ENCODE measurements around the gene TMEM119.

Gene TMEM119

DNA sequence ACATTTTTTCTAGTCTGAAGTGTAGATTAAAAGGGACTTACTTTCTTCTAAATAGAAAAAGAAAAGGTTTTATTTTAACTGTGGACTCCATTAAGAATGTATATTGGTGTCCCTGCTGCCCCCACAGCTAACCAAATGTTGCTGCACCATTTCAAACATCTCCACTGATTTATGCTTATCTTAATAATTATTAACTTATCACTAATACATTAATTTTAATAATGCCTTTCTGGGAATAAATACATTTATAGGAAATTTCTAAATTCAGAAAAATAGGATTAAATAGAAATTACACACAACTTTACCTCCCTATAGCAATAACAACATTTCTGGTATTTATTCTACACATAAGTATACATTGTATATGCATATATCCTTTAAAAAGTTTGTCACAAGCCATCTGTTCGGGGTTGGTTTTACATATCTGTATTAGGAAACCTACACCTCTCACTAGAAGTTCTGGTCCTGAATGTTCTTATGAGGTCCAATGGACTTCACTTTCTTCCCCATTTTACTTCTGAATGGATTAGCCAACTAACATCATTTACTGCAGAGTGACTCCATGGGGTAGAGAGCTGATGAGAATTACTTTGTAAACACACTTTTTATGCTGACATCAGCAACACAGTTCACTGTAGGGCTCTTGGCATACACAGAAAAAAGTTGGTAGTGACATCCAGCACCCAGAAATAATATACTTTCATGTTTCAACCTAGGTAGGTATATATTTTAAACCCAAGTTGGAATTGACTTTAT is 45.2 kb upstream of the TMEM119 start:
- no peak for TF ChIP-seq CTCF (IDR thresholded peaks at IDR 0.05; ENCODE audit: extremely low read depth, missing control alignments)
- no peak for DNase-seq (ENCODE audit: low spot score)

- no peak for TF ChIP-seq CTCF (IDR thresholded peaks at IDR 0.05; ENCODE audit: extremely low read depth, missing control alignments)
- DNase-seq (ENCODE audit: low spot score) = no peak
These were observed 44.5 kb upstream of the TMEM119 start for GRCh38 chr12:108642269-108642870.

GRCh38 chr12:108641446-108642268 is 43.8 kb upstream of the TMEM119 start:
- no peak for DNase-seq (ENCODE audit: low spot score)
- no peak for TF ChIP-seq CTCF (IDR thresholded peaks at IDR 0.05; ENCODE audit: extremely low read depth, missing control alignments)

GRCh38 chr12:108640802-108641445 is 43.0 kb upstream of the TMEM119 start:
- TF ChIP-seq CTCF (IDR thresholded peaks at IDR 0.05; ENCODE audit: extremely low read depth, missing control alignments) = no peak
- DNase-seq (ENCODE audit: low spot score) = no peak

DNA sequence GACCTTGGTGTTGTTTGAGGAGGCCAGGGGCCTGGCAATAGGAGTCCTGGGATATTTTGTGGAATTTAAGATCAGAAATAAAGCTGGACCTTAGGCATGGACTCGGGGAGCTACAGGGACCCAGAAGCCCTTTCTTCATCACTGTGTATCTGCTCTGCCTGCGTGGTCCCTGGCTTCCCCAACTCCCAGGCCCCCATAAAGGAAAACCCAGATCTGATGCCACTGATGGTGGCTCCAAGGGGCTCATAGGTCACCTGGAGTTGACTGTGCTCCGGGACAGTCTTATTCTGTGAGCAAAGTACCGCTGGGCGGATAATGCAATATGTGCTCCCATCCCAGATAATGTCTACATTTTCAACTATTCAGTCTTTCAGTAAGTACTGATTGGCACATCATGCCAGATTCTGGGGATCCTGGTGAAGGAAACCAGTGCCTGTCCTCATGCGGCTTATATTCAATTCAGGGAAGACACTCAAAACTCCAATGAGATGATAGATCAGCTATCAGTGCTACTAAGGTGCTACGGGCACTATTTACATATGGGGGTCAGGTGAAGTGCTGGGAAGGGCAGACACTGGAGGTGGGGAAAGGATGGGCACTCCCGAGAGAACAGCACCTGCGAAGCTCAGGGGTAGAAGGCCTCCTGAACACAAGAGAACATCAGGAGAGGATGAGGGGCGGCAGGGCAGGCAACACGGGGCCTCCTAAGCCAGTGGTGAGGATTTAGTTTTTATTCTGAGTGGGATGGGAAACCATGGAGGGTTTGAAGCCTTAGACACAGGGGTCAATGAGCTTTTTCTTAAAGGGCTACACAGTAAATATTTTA is 41.3 kb upstream of the TMEM119 start:
- TF ChIP-seq CTCF (IDR thresholded peaks at IDR 0.05; ENCODE audit: extremely low read depth, missing control alignments) = no peak
- DNase-seq (ENCODE audit: low spot score) = no peak

GRCh38 chr12:108638141-108638827 is 40.4 kb upstream of the TMEM119 start:
- no peak for DNase-seq (ENCODE audit: low spot score)
- no peak for TF ChIP-seq CTCF (IDR thresholded peaks at IDR 0.05; ENCODE audit: extremely low read depth, missing control alignments)

Data from GM20000 (cell line).